Aorta (tissue), 5 donors: ENCODE data around the gene DLG3. TPM values are rescaled to one million over a fixed set of nuclear protein-coding genes. Genes with fewer than 3 reads are reported as not detected.
"Not testable (repeated sequence)": the region's sequence is repeated elsewhere in the genome, so short reads cannot be mapped to it uniquely, and the experiment has no call there.

Experiments
- ATAC-seq: fragments of 200-7000 bp; cut with Tn5 transposase; one replicate; pipeline ENCODE4 v1.9.1; 2022; ENCODE audit warnings: moderate library complexity; ENCODE audit not compliant: low FRiP score
- DNase-seq, 2 donors: peaks; one replicate each; pipeline ENCODE4 v3.0.0-alpha.2; 2020
- H3K27ac ChIP-seq, 2 donors: one replicate each; pipeline ENCODE4 v1.5.1; 2013; ENCODE audit warnings: low read length in 2 of 2, mild to moderate bottlenecking in 2 of 2, moderate library complexity in 2 of 2, control low read depth in 1 of 2, inconsistent platforms in 1 of 2, low read depth in 1 of 2
- H3K27me3 ChIP-seq, 2 donors: one replicate each; pipeline ENCODE4 v1.6.1; 2013; ENCODE audit warnings: control low read depth in 1 of 2, low read length in 1 of 2, mild to moderate bottlenecking in 1 of 2, moderate library complexity in 1 of 2; ENCODE audit not compliant: insufficient read depth in 2 of 2, control insufficient read depth in 1 of 2
- H3K36me3 ChIP-seq, 2 donors: one replicate each; pipeline ENCODE4 v1.6.1; 2013; ENCODE audit warnings: control low read depth in 1 of 2, low read length in 1 of 2, mild to moderate bottlenecking in 1 of 2; ENCODE audit not compliant: insufficient read depth in 2 of 2, control insufficient read depth in 1 of 2
- H3K4me1 ChIP-seq, 2 donors: one replicate each; pipeline ENCODE4 v1.6.1; 2013; ENCODE audit warnings: low read length in 2 of 2, control low read depth in 1 of 2, mild to moderate bottlenecking in 1 of 2, moderate library complexity in 1 of 2; ENCODE audit not compliant: insufficient read depth in 2 of 2, control insufficient read depth in 1 of 2
- H3K4me3 ChIP-seq, 2 donors: one replicate each; pipeline ENCODE4 v1.5.1; 2013; ENCODE audit warnings: low read length in 2 of 2, control low read depth in 1 of 2, mild to moderate bottlenecking in 1 of 2
- H3K9me3 ChIP-seq: one replicate; pipeline ENCODE4 v1.6.1; 2013; ENCODE audit warnings: mild to moderate bottlenecking, low read length; ENCODE audit not compliant: control insufficient read depth
- WGBS, 2 donors: extraction: QIAGEN DNeasy Blood & Tissue Kit; methylation state at CpG; one replicate each; pipeline ENCODE4 v1.1.7; 2013; 5-methylcytosine and 5-hydroxymethylcytosine counted together
- intact Hi-C, 2 donors: fragments of 100-400 bp; cut with DNase I; formaldehyde crosslinking; loops; one replicate each; pipeline versions ENCODE4 v1.14.2 to v1.15.0; 2022
- long read RNA-seq, 2 donors: library from polyadenylated mRNA; unstranded; transcript quantifications; one replicate each; pipeline ENCODE4 v2.0.0, GENCODE V29; 2020 to 2021
- polyA plus RNA-seq, 2 donors: library from polyadenylated mRNA; stranded (reverse); fragments of 200-250 nt; gene quantifications; one replicate each; pipeline ENCODE4 v1.2.3, GENCODE V29; 2013
- total RNA-seq, 2 donors: library from RNA; stranded (reverse); fragmentation: NEBNext Ultra II Directional; extraction: Animal tissue kit (Norgen Biotek cat#: 25700); gene quantifications; one replicate each; pipeline ENCODE4 v1.2.1, GENCODE V29; 2021
- donor health status: healthy with polysubstance abuse.
- donor health status: Bipolar disorder and iron deficiency.
- donor health status: DM: no; HTN: no; CAD: no.
- donor health status: DM: no; HTN: no; CAD: no.
- donor health status: DM: yes; HTN: yes; CAD: no.

The DLG3 gene
- total RNA-seq (10 to 100 TPM; 22.4 to 22.8 TPM), polyA plus RNA-seq (10 to 100 TPM; 16.1 to 17.2 TPM)
- long read RNA-seq, donor 1, partial matches to known transcripts, result 0 of 11 reads
- long read RNA-seq, donor 1, other reads (novel, unspliced or antisense), result 11 of 11 reads
- long read RNA-seq, donor 2, full-length matches to known transcripts, result 6 of 22 reads
- long read RNA-seq, donor 2, partial matches to known transcripts, result 6 of 22 reads
- long read RNA-seq, donor 2, other reads (novel, unspliced or antisense), result 10 of 22 reads

- Histone ChIP-seq H3K4me3 (peak within 1 kb of the TSS in 1 of 2 donors; percentile 2), H3K36me3 (no peaks in the 10 kb centered on the region), H3K4me1 (no peaks in the 10 kb centered on the region), H3K27ac (no peak within 1 kb of the TSS), H3K27me3 (no peaks in the 10 kb centered on the region), H3K9me3 (no peaks in the 10 kb centered on the region)
- WGBS, 2 donors, result 5 to 24% methylated on average over 17 to 21 of the region's 21 CpGs
- intact Hi-C loops, result no loop called here
- DNase-seq, result no peak
- peak; percentile 28 for ATAC-seq
Observed at GRCh38 chrX:70444326-70444945, at the start of gene DLG3. Gene DLG3 (plus strand): TSS chrX:70444835. CDS start chrX:70445202, 367 bp downstream.

GRCh38 chrX:70398899-70399298 is 45.7 kb upstream of the DLG3 start:
- ATAC-seq, result no peak
- H3K4me1 ChIP-seq, result no peaks in the 10 kb centered on the region
- DNase-seq, result no peak
- intact Hi-C loops, result no loop called here
- no peaks in the 10 kb centered on the region for H3K27me3 ChIP-seq
- H3K36me3 ChIP-seq, result no peaks in the 10 kb centered on the region
- no peaks in the 10 kb centered on the region for H3K9me3 ChIP-seq
- WGBS, 2 donors, result 10 to 51% methylated on average over 4 of the region's 4 CpGs
- no peak overlapping the region for H3K27ac ChIP-seq
- H3K4me3 ChIP-seq, result no peak overlapping the region

GRCh38 chrX:70400181-70400580 is 44.5 kb upstream of the DLG3 start:
- H3K4me1 ChIP-seq, intact Hi-C loops, H3K27ac ChIP-seq, H3K4me3 ChIP-seq, H3K9me3 ChIP-seq, H3K36me3 ChIP-seq, H3K27me3 ChIP-seq, ATAC-seq, DNase-seq: not testable (repeated sequence)
- WGBS, 2 donors, result 98 to 100% methylated on average over 1 of the region's 3 CpGs

- no peaks in the 10 kb centered on the region for H3K36me3 ChIP-seq
- ATAC-seq, result no peak
- H3K4me3 ChIP-seq, result no peak overlapping the region
- no peaks in the 10 kb centered on the region for H3K9me3 ChIP-seq
- no peak for DNase-seq
- no peaks in the 10 kb centered on the region for H3K4me1 ChIP-seq
- 71 to 85% methylated on average over 2 of the region's 2 CpGs for WGBS, 2 donors
- H3K27ac ChIP-seq, result no peak overlapping the region
- intact Hi-C loops, result no loop called here
- no peaks in the 10 kb centered on the region for H3K27me3 ChIP-seq
Observed at GRCh38 chrX:70402721-70403120, 41.9 kb upstream of the DLG3 start.

DNA sequence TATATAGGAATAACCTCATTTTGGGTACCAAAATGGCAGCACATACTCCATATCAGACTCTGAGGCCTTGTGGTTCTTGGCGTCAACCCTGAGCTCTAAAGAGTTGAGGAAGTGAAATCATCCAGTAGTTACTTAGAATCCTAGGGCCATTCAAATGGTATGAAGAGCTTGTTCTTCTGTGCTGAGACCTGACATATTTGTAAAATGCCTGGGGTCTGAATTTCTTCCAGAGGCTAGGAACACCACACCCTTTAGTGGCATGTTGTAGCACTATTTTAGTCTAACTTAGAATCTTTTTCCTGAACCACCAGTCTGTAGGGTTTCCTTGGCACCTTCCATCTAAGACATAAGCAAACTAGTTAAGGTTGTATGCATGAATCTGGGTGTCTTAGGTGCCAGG is 39.6 kb upstream of the DLG3 start:
- DNase-seq, result no peak
- intact Hi-C loops, result no loop called here
- H3K4me1 ChIP-seq, result no peaks in the 10 kb centered on the region
- H3K4me3 ChIP-seq, result no peak overlapping the region
- H3K9me3 ChIP-seq, result no peaks in the 10 kb centered on the region
- ATAC-seq, result no peak
- no peak overlapping the region for H3K27ac ChIP-seq
- no peaks in the 10 kb centered on the region for H3K27me3 ChIP-seq
- H3K36me3 ChIP-seq, result no peaks in the 10 kb centered on the region
- 65 to 88% methylated on average over 1 of the region's 1 CpG for WGBS, 2 donors

GRCh38 chrX:70410921-70411320 is 33.7 kb upstream of the DLG3 start:
- Histone ChIP-seq H3K4me1 (no peaks in the 10 kb centered on the region), H3K27me3 (no peaks in the 10 kb centered on the region), H3K27ac (no peak overlapping the region), H3K4me3 (no peak overlapping the region), H3K36me3 (no peaks in the 10 kb centered on the region), H3K9me3 (no peaks in the 10 kb centered on the region)
- ATAC-seq, result no peak
- no peak for DNase-seq
- WGBS, 2 donors, result 94 to 95% methylated on average over 2 of the region's 2 CpGs
- intact Hi-C loops, result no loop called here

GRCh38 chrX:70411475-70411874 is 33.2 kb upstream of the DLG3 start:
- Histone ChIP-seq H3K4me1 (no peaks in the 10 kb centered on the region), H3K36me3 (no peaks in the 10 kb centered on the region), H3K27ac (no peak overlapping the region), H3K27me3 (no peaks in the 10 kb centered on the region), H3K9me3 (no peaks in the 10 kb centered on the region), H3K4me3 (no peak overlapping the region)
- WGBS, 2 donors, result 76 to 96% methylated on average over 3 of the region's 3 CpGs
- intact Hi-C loops, result no loop called here
- no peak for DNase-seq
- ATAC-seq, result no peak

- Histone ChIP-seq H3K4me1 (no peaks in the 10 kb centered on the region), H3K27ac (no peak overlapping the region), H3K36me3 (no peaks in the 10 kb centered on the region), H3K9me3 (no peaks in the 10 kb centered on the region), H3K27me3 (peaks cover 0 to 1% of the 10 kb centered on the region in 2 donors), H3K4me3 (no peak overlapping the region)
- DNase-seq (no peak), ATAC-seq (no peak)
- 34 to 39% methylated on average over 2 of the region's 2 CpGs for WGBS, 2 donors
- intact Hi-C loops, result no loop called here
Observed at GRCh38 chrX:70421618-70422017, 23.0 kb upstream of the DLG3 start.

- peaks cover 0 to 1% of the 10 kb centered on the region in 2 donors for H3K27me3 ChIP-seq
- H3K9me3 ChIP-seq, result no peaks in the 10 kb centered on the region
- H3K36me3 ChIP-seq, result no peaks in the 10 kb centered on the region
- WGBS, 2 donors, result 9 to 22% methylated on average over 11 of the region's 11 CpGs
- no peak within 1 kb of the TSS for H3K4me3 ChIP-seq
- no peaks in the 10 kb centered on the region for H3K4me1 ChIP-seq
- DNase-seq, result no peak
- no peak for ATAC-seq
- H3K27ac ChIP-seq, result no peak within 1 kb of the TSS
- intact Hi-C loops, result no loop called here
Observed at GRCh38 chrX:70422851-70423341, 21.7 kb upstream of the DLG3 start, which contains the start of gene GDPD2. Gene GDPD2 (plus strand): TSS chrX:70423314. CDS start chrX:70424985, 1,671 bp downstream.
